GM18498 (cell line): Measurements from ENCODE around the gene FSD2.

Experiments used
- ATAC-seq: cut with Tn5 transposase; IDR thresholded peaks from one replicate; pipeline ENCODE4 v1.9.1; 2021; ENCODE audit warnings: mild to moderate bottlenecking, moderate library complexity; ENCODE audit not compliant: unreplicated experiment

The FSD2 gene, protein sequence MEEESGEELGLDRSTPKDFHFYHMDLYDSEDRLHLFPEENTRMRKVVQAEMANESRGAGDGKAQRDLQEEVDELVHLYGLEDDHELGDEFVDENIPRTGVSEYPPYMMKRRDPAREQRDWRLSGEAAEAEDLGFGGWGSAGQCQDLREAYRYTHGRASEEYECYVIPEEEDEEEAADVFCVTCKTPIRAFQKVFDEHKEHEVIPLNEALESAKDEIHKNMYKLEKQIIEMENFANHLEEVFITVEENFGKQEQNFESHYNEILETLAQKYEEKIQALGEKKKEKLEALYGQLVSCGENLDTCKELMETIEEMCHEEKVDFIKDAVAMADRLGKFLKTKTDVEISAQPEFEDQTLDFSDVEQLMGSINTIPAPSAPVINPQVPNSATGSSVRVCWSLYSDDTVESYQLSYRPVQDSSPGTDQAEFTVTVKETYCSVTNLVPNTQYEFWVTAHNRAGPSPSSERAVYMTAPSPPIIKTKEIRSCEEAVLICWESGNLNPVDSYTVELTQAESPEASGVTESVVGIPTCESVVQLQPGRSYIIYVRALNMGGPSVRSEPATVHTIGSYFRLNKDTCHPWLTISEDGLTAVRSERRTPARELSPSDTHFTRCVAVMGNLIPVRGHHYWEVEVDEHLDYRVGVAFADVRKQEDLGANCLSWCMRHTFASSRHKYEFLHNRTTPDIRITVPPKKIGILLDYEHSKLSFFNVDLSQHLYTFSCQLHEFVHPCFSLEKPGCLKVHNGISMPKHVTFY

GRCh38 chr15:82805994-82806406 lies at the start of gene FSD2:
Gene FSD2, minus strand, starts transcription at chr15:82806069. Its CDS starts 18,679 bp downstream, at chr15:82787390.
- ATAC-seq = peak; percentile 50

- no peak for ATAC-seq
Observed at GRCh38 chr15:82854554-82854953, 48.7 kb upstream of the FSD2 start.

DNA sequence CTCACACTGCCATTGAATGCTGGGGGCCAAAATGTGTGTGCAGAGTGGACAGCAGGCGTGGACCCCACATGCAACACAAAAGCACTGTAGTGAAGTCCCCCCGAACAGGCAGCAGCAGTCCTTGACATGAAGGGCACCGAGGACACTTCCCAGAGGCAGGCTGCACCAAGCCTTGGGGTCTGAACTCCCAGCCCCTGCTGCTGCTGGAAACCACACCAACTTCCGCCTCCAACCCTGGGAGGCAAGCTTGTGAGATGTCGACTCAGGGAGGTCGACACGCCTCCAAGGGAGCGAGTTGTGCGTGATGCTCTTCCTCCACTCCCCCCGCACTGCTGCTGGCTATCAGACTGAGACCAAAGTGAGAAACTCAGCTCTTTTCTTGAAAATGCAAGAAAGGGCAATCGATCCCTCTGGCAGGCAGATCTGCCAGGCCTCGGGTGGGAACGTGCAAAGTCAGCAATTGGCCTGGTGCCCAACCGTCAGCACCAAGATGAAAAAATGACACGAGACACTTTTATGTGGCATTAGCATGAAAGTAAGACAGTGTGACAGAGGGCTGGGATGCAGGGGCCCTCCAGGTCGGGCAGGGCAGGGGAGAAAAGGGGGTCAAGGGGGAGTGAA lies 47.2 kb upstream of the FSD2 start:
- ATAC-seq = no peak

- ATAC-seq = no peak
Observed at GRCh38 chr15:82851981-82852511, 46.2 kb upstream of the FSD2 start.

DNA sequence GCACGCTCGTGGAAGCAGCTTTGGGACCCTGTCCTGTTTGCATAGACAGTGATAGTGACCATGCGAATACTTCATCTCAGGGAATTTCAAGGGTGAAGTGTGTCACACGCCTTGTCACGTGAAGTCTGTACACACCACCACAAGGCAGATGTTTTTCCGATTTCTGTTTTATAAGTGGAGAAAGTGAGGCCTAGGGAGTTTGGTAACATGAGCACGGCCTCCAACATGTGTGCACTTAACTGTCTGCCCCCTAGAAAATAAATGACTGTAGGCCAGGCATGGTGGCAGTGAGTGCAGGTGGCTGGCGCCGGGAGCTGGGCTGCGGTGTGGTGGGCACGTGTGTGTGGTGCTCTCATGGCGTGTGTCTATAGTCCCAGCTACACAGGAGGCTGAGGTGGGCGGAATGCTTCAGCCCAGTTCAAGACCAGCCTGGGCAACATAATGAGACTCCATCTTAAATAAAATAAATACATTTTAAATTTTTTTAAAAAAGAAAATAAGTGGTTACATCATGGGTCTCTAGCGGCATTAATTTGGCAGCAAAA lies 45.5 kb upstream of the FSD2 start:
- ATAC-seq = no peak

GRCh38 chr15:82850731-82851130 lies 44.9 kb upstream of the FSD2 start:
- ATAC-seq = no peak

- ATAC-seq = no peak
Observed at GRCh38 chr15:82849556-82850512, 44.0 kb upstream of the FSD2 start.

DNA sequence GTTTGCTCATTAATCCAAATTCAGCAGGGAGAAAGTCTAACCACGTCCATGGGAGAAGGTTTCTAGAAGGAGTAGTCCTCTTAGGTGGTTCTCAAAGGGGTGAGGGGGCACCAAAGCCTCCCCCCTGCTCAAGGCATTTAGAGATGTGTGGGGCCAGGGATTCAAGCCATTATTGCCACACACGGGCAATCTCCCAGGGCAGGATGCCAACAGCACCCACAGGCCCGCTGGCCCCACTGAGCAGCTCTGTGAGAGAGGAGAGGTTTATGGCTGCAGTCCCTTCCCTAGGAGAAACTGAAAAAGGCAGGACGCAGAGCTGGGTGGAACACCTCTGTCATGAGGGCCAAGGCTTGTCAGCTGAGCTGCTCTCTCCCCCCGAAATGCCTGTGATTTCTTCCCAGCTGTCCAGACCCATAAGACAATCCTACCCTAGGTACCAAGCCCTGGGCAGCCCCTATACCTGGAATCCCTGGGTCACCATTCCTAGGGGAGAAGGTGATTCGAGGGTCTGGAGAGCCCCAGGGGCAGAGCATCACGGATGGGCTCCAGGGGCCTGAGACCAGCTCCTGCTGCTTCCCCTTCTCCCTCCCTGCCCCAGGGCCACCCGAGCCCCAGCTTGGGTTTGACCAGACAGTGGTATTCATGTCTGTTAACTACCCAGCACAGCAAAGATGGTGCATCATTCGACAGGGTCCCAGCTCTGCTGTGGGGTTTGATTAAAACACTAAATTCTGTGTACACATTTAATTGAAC lies 42.5 kb upstream of the FSD2 start:
- no peak for ATAC-seq

DNA sequence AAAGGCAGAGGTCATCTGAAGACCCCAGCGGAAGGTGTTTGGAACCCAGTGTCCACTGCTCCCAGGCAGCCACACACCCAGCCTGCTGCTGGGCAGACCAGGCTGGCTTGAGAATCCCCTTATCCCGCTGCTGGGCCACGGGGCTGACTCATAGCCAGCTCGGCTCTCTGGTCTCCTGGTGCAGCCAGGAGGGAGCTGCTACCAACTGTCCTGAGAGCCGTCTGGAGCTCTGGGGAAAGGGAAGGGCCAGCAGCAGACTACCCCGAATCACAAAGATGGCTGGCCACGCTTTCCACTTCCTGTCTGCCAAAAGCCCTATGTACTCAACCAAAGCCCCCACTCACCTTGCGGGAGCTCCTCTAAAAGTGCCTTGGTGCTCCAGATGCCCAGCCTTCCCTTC lies 41.8 kb upstream of the FSD2 start:
- no peak for ATAC-seq

DNA sequence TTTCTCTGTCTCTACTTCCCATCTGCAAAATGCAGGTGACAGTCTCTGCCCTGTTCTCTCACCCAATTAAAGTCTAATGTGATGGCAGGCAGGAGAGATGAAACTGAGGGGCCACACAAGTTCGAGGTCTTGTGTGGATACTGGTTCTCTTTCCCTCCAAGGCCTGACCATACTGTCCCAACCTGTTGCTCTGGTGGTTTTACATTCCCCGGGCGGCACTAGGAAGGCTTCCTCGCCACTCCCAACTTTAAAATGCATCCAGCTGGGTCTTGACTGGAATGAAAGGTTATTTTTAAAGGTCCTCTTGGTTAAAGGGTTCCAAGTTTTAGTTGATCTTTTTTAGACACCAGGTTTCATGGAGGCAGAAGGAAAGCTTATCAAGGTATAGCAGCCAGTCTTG lies 40.8 kb upstream of the FSD2 start:
- ATAC-seq = no peak

GRCh38 chr15:82845686-82846085 lies 39.8 kb upstream of the FSD2 start:
- no peak for ATAC-seq

DNA sequence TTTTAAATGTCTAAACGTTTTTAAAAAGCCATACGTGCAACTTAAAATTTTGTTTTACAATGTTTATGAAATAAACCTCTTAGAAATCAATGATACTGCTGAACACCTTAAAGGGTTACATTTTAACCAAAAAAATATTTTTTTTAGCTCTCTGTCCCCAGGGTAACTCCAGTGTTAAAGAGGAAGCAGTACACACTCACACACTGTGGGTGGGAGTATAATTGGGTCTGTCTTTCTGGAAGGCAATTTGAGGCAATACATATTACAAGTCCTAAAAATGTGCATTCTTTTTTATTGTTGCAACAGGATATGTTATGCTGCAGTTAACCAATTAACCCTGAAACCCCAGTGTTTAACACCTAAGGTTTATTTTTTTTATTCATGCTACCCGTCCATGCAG lies 37.7 kb upstream of the FSD2 start:
- ATAC-seq = no peak

DNA sequence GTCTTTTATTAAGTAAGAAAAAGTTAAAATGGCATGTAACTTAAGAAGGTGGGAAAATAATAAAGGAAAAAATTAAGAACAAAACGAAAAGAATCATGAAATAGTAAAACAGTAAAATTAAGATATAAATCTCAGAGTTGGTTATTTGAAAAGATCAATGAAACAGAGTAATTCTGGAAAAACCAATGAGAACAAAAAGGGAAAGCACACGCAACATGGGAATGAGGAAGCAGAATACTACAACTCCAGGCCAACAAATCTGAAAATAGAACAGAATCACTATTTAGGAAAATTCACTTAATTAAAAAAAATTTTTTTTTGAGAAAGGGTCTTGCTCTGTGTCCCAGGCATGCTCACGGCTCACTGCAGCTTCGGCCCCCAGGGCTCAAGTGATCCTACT lies 34.3 kb upstream of the FSD2 start:
- ATAC-seq = no peak

GRCh38 chr15:82839136-82839535 lies 33.3 kb upstream of the FSD2 start:
- ATAC-seq = no peak

- ATAC-seq = no peak
Observed at GRCh38 chr15:82838096-82838735, 32.3 kb upstream of the FSD2 start.

DNA sequence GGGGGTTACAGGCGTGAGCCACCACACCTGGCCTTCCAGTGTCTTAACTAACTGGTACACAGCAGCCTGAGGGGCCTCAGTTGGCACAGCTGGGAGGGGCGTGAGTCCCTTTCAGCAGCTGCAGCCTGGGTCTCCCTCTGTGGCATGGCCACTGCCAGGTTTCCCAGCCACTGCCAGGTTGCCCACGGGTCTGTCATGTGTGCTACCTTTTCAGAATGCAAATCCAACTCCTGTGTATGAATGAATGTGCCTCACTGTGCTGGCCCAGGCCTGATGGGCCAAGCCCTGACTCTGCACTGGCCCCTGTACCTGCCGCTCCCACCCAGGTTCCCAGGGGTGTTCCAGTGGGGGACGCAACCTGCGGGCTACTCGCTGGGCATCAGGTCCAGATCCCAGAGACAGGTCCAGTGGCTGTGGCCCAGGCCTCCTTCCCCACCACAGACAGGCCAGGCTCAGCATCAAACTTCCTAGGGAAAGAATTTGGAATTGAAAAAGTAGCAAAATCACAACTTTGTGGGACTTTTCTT lies 29.6 kb upstream of the FSD2 start:
- no peak for ATAC-seq

- no peak for ATAC-seq
Observed at GRCh38 chr15:82833362-82833682, 27.5 kb upstream of the FSD2 start.

DNA sequence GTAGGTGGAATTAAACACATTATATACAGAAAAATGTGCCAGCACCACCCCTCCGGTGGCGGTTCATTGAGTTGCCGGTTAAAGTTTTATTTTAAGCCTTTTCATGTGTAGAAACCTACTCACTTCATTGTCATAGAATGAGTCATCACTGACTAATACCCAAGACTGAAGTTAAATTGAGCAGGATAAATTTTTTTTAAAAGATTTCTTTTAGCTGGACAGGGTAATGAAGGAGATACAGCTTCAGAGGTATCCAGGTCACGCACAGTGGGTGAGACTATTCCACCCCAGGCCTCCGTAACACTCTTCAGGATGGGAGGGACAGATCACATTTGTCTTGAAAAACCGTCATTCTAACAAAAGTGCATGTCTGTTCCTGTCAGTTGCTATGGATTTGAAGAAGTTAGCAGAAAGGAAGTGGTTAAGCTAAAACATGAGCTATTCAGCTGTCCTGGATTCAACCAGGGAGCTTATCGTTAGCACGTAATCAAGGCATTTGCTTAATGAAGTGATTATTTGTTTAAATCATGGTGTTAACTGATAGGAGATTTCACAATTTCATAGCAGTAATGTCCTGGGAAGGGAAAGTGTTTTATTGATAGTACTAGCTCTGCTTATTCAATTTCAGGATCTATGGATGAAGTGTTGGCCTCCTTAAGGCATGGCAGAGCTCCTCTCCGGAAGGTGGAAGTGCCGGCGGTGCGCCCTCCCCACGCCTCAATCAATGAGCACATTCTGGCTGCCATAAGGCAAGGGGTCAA lies 26.9 kb upstream of the FSD2 start:
- peak; percentile 81 for ATAC-seq
